ENCODE data around the gene DNAH14.

- TF ChIP-seq POLR2A (IDR thresholded peaks at IDR 0.05) = no peak
- TF ChIP-seq, protein P1, sequence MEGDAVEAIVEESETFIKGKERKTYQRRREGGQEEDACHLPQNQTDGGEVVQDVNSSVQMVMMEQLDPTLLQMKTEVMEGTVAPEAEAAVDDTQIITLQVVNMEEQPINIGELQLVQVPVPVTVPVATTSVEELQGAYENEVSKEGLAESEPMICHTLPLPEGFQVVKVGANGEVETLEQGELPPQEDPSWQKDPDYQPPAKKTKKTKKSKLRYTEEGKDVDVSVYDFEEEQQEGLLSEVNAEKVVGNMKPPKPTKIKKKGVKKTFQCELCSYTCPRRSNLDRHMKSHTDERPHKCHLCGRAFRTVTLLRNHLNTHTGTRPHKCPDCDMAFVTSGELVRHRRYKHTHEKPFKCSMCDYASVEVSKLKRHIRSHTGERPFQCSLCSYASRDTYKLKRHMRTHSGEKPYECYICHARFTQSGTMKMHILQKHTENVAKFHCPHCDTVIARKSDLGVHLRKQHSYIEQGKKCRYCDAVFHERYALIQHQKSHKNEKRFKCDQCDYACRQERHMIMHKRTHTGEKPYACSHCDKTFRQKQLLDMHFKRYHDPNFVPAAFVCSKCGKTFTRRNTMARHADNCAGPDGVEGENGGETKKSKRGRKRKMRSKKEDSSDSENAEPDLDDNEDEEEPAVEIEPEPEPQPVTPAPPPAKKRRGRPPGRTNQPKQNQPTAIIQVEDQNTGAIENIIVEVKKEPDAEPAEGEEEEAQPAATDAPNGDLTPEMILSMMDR (IDR thresholded peaks at IDR 0.05) = no peak
Observed at GRCh38 chr1:225319871-225320270, 390.4 kb downstream of the DNAH14 start.

Measured in uterus (tissue), 2 donors.